ENCODE data around the gene RABAC1. TPM values are rescaled to one million over a fixed set of nuclear protein-coding genes. Genes with fewer than 3 reads are reported as not detected.
A peak's percentile ranks its signal among the peaks of the same experiment; 100 is the strongest.

Gene RABAC1
- total and polyA plus RNA-seq, 9 of the 15 experiments (the other 6 are each of a cell fraction or from before 2014, with no cell fraction given), result 2.4 to 28.1 (median 9.3) TPM

DNA sequence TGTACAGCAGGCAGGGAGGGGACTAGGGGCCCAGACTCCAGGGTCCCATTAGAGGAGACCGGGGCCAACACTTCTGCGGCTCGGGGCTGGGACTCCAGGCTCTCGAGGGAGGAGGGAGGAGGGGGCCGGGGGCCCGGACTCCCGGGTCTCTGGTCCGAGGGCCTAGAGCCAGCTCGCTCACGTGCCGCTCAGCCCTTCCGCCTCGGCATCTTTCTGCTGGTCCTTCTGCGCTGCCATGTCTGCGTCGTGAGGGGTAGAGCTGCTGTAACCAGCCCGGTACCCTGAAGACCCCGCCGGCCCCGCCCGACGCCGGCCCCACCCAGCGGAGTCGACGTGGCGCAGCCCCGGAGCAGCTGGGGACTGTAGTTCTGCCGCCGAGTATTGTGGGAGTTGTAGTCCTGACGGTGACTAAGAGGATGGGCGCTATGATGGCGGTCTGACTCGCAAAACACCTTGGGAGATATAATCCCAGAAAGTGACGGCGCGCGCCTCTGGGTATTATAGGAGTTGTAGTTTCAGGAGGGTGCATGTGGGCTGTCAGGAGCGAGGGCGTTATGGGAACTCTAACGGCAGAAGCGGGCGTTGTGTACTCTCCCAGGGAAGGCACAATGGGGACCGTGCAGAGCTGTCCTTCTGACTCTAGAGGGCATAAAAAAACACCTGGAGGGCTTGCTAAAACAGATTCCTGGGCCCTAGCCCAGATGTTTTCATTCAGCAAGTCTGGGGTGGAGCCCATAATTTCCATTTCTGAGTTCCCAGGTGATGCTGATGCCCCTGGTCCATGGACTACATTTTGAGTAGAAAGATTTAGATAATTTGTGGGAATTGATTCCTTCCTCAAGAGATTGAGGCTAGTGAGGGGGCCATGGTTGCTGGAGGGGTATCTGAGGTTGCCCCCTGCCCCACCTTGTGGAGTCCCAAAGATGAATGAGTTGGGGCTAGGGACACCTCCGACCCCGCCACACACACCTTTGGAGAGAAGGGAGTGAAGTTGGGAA is at the start of gene RABAC1 (continued):
- TF ChIP-seq CBFB (CRISPR knock-in tag; IDR thresholded peaks at IDR 0.05) (0 out of 2 replicates have a peak, but pooled peaks have one; percentile 64), YBX1 (IDR thresholded peaks at IDR 0.05) (no peak), FOXK2 (conservative IDR thresholded peaks at IDR 0.05 in 1 of 2, IDR thresholded peaks at IDR 0.05 in 1 of 2; ENCODE audit: low read depth in 2 of 2) (peak in 1 of 2 experiments; percentile 57; a peak in 3 of 4 replicates), RHOXF2B (CRISPR knock-in tag; conservative IDR thresholded peaks at IDR 0.05) (no peak), ZNF239 (CRISPR knock-in tag; IDR thresholded peaks at IDR 0.05) (no peak), MXI1 (IDR thresholded peaks at IDR 0.05; ENCODE audit: low read depth, low read length) (no peak), ZNF644 (tag; IDR thresholded peaks at IDR 0.05; ENCODE audit: low read depth) (peak; percentile 89; the same call in 1 of the 2 replicates), FOXP1 (CRISPR knock-in tag; IDR thresholded peaks at IDR 0.05) (no peak), STAT5A (IDR thresholded peaks at IDR 0.05; ENCODE audit: borderline replicate concordance, low read length) (no peak), ZNF197 (CRISPR knock-in tag; IDR thresholded peaks at IDR 0.05; ENCODE audit: low read depth) (peak; percentile 84; the same call in 1 of the 2 replicates)
- TF ChIP-seq, protein P1, sequence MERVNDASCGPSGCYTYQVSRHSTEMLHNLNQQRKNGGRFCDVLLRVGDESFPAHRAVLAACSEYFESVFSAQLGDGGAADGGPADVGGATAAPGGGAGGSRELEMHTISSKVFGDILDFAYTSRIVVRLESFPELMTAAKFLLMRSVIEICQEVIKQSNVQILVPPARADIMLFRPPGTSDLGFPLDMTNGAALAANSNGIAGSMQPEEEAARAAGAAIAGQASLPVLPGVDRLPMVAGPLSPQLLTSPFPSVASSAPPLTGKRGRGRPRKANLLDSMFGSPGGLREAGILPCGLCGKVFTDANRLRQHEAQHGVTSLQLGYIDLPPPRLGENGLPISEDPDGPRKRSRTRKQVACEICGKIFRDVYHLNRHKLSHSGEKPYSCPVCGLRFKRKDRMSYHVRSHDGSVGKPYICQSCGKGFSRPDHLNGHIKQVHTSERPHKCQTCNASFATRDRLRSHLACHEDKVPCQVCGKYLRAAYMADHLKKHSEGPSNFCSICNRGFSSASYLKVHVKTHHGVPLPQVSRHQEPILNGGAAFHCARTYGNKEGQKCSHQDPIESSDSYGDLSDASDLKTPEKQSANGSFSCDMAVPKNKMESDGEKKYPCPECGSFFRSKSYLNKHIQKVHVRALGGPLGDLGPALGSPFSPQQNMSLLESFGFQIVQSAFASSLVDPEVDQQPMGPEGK (CRISPR knock-in tag; IDR thresholded peaks at IDR 0.05; ENCODE audit: borderline replicate concordance), result no peak
- TF ChIP-seq, protein P2, sequence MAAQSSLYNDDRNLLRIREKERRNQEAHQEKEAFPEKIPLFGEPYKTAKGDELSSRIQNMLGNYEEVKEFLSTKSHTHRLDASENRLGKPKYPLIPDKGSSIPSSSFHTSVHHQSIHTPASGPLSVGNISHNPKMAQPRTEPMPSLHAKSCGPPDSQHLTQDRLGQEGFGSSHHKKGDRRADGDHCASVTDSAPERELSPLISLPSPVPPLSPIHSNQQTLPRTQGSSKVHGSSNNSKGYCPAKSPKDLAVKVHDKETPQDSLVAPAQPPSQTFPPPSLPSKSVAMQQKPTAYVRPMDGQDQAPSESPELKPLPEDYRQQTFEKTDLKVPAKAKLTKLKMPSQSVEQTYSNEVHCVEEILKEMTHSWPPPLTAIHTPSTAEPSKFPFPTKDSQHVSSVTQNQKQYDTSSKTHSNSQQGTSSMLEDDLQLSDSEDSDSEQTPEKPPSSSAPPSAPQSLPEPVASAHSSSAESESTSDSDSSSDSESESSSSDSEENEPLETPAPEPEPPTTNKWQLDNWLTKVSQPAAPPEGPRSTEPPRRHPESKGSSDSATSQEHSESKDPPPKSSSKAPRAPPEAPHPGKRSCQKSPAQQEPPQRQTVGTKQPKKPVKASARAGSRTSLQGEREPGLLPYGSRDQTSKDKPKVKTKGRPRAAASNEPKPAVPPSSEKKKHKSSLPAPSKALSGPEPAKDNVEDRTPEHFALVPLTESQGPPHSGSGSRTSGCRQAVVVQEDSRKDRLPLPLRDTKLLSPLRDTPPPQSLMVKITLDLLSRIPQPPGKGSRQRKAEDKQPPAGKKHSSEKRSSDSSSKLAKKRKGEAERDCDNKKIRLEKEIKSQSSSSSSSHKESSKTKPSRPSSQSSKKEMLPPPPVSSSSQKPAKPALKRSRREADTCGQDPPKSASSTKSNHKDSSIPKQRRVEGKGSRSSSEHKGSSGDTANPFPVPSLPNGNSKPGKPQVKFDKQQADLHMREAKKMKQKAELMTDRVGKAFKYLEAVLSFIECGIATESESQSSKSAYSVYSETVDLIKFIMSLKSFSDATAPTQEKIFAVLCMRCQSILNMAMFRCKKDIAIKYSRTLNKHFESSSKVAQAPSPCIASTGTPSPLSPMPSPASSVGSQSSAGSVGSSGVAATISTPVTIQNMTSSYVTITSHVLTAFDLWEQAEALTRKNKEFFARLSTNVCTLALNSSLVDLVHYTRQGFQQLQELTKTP (IDR thresholded peaks at IDR 0.05; ENCODE audit: low read depth in 1 of 2, partially characterized antibody in 2 of 2), result peak in 1 of 2 experiments; percentile 97
- TF ChIP-seq, protein P3, sequence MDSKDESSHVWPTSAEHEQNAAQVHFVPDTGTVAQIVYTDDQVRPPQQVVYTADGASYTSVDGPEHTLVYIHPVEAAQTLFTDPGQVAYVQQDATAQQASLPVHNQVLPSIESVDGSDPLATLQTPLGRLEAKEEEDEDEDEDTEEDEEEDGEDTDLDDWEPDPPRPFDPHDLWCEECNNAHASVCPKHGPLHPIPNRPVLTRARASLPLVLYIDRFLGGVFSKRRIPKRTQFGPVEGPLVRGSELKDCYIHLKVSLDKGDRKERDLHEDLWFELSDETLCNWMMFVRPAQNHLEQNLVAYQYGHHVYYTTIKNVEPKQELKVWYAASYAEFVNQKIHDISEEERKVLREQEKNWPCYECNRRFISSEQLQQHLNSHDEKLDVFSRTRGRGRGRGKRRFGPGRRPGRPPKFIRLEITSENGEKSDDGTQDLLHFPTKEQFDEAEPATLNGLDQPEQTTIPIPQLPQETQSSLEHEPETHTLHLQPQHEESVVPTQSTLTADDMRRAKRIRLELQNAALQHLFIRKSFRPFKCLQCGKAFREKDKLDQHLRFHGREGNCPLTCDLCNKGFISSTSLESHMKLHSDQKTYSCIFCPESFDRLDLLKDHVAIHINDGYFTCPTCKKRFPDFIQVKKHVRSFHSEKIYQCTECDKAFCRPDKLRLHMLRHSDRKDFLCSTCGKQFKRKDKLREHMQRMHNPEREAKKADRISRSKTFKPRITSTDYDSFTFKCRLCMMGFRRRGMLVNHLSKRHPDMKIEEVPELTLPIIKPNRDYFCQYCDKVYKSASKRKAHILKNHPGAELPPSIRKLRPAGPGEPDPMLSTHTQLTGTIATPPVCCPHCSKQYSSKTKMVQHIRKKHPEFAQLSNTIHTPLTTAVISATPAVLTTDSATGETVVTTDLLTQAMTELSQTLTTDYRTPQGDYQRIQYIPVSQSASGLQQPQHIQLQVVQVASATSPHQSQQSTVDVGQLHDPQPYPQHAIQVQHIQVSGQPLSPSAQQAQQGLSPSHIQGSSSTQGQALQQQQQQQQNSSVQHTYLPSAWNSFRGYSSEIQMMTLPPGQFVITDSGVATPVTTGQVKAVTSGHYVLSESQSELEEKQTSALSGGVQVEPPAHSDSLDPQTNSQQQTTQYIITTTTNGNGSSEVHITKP (IDR thresholded peaks at IDR 0.05; ENCODE audit: partially characterized antibody), result no peak
- TF ChIP-seq, protein P4, sequence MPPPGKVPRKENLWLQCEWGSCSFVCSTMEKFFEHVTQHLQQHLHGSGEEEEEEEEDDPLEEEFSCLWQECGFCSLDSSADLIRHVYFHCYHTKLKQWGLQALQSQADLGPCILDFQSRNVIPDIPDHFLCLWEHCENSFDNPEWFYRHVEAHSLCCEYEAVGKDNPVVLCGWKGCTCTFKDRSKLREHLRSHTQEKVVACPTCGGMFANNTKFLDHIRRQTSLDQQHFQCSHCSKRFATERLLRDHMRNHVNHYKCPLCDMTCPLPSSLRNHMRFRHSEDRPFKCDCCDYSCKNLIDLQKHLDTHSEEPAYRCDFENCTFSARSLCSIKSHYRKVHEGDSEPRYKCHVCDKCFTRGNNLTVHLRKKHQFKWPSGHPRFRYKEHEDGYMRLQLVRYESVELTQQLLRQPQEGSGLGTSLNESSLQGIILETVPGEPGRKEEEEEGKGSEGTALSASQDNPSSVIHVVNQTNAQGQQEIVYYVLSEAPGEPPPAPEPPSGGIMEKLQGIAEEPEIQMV (tag; conservative IDR thresholded peaks at IDR 0.05; ENCODE audit: low read depth), result no peak
